ENCODE results near the gene FNIP2.

GRCh38 chr4:158903079-158903456 is 134.2 kb downstream of the FNIP2 start:
- TF ChIP-seq POLR2A (IDR thresholded peaks at IDR 0.05), result no peak
- TF ChIP-seq CTCF (IDR thresholded peaks at IDR 0.05 in 8 of 11, conservative IDR thresholded peaks at IDR 0.05 in 3 of 11), result no peak
